PC-9 (cell line): ENCODE results near the gene ADGRL3. TPM values are rescaled to one million over a fixed set of nuclear protein-coding genes. Genes with fewer than 3 reads are reported as not detected.

Experiments used
- BruUV-seq: library from RNA; stranded (reverse); fragments of 400-500 nt; replicated peaks from 2 replicates; lab custom pipeline; 2021; lab: Mats Ljungman, UMichigan
- CTCF ChIA-PET: fragments of 300-600 bp; sonication (Branson Sonifier 250); formaldehyde crosslinking; loops from one replicate; lab custom pipeline; 2022; ENCODE audit warnings: antibody characterized with exemption; lab: Charles Lee
- POLR2A ChIA-PET: fragments of 300-600 bp; sonication (Branson Sonifier 250); formaldehyde crosslinking; loops from one replicate; lab custom pipeline; 2022; ENCODE audit warnings: antibody characterized with exemption; ENCODE audit not compliant: unreplicated experiment; lab: Charles Lee
- DNase-seq, 2 experiments: peaks; one replicate each; pipeline versions ENCODE4 v3.0.0 to v3.0.0-alpha.2; 2015 to 2022; ENCODE audit warnings: mixed read lengths in 1 of 2
- H2AFZ ChIP-seq: fragments of 200-600 bp; sonication (generic); 2 replicates; pipeline ENCODE4 v1.8.1; 2017; ENCODE audit warnings: antibody characterized with exemption
- H3F3A ChIP-seq: fragments of 200-600 bp; sonication (generic); 2 replicates; pipeline ENCODE4 v1.8.1; 2017; ENCODE audit warnings: antibody characterized with exemption, mild to moderate bottlenecking, low read depth; ENCODE audit not compliant: insufficient read depth
- H3K27ac ChIP-seq: fragments of 200-600 bp; sonication (generic); 2 replicates; pipeline ENCODE4 v1.6.1; 2016; ENCODE audit warnings: mixed run types
- H3K27me3 ChIP-seq: fragments of 200-600 bp; sonication (generic); 2 replicates; pipeline ENCODE4 v1.6.1; 2016; ENCODE audit warnings: low read depth, mixed run types; ENCODE audit not compliant: insufficient read depth
- H3K36me3 ChIP-seq: fragments of 200-600 bp; sonication (generic); 2 replicates; pipeline ENCODE4 v1.6.1; 2016; ENCODE audit warnings: low read depth, mixed run types
- H3K4me1 ChIP-seq: fragments of 200-600 bp; sonication (generic); replicated peaks from 2 replicates; pipeline ENCODE4 v1.6.1; 2016; ENCODE audit warnings: mixed run types; ENCODE audit not compliant: insufficient read depth
- H3K4me2 ChIP-seq: fragments of 200-600 bp; sonication (generic); 2 replicates; pipeline ENCODE4 v1.6.1; 2017; ENCODE audit warnings: mixed run types
- H3K4me3 ChIP-seq: fragments of 200-600 bp; sonication (generic); 2 replicates; pipeline ENCODE4 v1.6.1; 2016; ENCODE audit warnings: mixed run types
- H3K79me2 ChIP-seq: fragments of 200-600 bp; sonication (generic); 2 replicates; pipeline ENCODE4 v1.6.1; 2017; ENCODE audit warnings: low read depth, mixed run types
- H3K9me2 ChIP-seq: fragments of 200-600 bp; sonication (generic); 2 replicates; pipeline ENCODE4 v1.8.1; 2017; ENCODE audit warnings: mild to moderate bottlenecking; ENCODE audit not compliant: insufficient read depth
- H3K9me3 ChIP-seq: fragments of 200-600 bp; sonication (generic); 2 replicates; pipeline ENCODE4 v1.8.1; 2016; ENCODE audit warnings: low read depth; ENCODE audit not compliant: insufficient read depth
- H4K20me1 ChIP-seq: fragments of 200-600 bp; sonication (generic); 2 replicates; pipeline ENCODE4 v1.8.1; 2017; ENCODE audit not compliant: insufficient read depth
- EZH2 ChIP-seq: fragments of 200-600 bp; sonication (generic); IDR thresholded peaks from 2 replicates; pipeline ENCODE4 v1.8.0; 2017; ENCODE audit warnings: antibody characterized with exemption, low read depth
- intact Hi-C: fragments of 100-400 bp; cut with micrococcal nuclease; formaldehyde crosslinking; loops from one replicate; pipeline ENCODE4 v1.10.0; 2022; ENCODE audit not compliant: unreplicated experiment
- total RNA-seq: library from RNA; stranded (reverse); gene quantifications from 2 replicates; pipeline ENCODE4 v1.2.3, GENCODE V29; 2021
- TF ChIP-seq, protein P1 (sequence below): fragments of 200-600 bp; sonication (generic); conservative IDR thresholded peaks from 2 replicates; pipeline ENCODE4 v1.6.1; 2017; ENCODE audit warnings: mixed run types, antibody characterized with exemption, mild to moderate bottlenecking, moderate library complexity

The ADGRL3 gene
- total RNA-seq, 1 experiment from 2014 or later = 1.6 TPM

DNA sequence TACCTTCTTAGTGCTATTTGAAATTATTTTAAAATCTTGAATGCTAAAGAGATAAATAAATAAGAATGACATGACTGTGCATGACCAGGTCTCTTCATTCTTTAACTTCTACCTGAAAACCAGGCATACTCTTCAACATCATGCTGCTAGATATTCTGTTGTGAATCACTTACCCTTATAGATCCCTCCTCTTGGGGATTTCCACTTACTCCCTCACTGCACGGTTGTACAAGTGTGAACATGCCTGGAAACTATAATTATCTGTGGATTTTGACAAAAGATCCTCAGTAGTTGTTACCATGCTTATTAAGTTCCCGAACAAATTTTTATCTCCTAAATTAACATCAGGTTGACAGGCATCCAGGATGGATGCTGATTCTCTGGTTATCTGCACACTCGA lies 54.3 kb downstream of the ADGRL3 start:
- Histone ChIP-seq H3K27me3 (no peaks in the 10 kb centered on the region), H3K4me1 (no peaks in the 10 kb centered on the region), H3K4me3 (no peak overlapping the region), H3K27ac (no peak overlapping the region), H3F3A (no peaks in the 10 kb centered on the region), H2AFZ (no peak overlapping the region), H3K79me2 (no peaks in the 10 kb centered on the region), H4K20me1 (no peaks in the 10 kb centered on the region), H3K4me2 (no peak overlapping the region), H3K9me2 (no peaks in the 10 kb centered on the region), H3K9me3 (no peaks in the 10 kb centered on the region), H3K36me3 (no peaks in the 10 kb centered on the region)
- DNase-seq = no peak
- ChIA-PET POLR2A (no interaction called here), CTCF (no interaction called here)
- BruUV-seq = no TSS peak
- TF ChIP-seq, protein P1, sequence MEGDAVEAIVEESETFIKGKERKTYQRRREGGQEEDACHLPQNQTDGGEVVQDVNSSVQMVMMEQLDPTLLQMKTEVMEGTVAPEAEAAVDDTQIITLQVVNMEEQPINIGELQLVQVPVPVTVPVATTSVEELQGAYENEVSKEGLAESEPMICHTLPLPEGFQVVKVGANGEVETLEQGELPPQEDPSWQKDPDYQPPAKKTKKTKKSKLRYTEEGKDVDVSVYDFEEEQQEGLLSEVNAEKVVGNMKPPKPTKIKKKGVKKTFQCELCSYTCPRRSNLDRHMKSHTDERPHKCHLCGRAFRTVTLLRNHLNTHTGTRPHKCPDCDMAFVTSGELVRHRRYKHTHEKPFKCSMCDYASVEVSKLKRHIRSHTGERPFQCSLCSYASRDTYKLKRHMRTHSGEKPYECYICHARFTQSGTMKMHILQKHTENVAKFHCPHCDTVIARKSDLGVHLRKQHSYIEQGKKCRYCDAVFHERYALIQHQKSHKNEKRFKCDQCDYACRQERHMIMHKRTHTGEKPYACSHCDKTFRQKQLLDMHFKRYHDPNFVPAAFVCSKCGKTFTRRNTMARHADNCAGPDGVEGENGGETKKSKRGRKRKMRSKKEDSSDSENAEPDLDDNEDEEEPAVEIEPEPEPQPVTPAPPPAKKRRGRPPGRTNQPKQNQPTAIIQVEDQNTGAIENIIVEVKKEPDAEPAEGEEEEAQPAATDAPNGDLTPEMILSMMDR = no peak
- TF ChIP-seq EZH2 = no peak
- intact Hi-C loops = no loop called here

DNA sequence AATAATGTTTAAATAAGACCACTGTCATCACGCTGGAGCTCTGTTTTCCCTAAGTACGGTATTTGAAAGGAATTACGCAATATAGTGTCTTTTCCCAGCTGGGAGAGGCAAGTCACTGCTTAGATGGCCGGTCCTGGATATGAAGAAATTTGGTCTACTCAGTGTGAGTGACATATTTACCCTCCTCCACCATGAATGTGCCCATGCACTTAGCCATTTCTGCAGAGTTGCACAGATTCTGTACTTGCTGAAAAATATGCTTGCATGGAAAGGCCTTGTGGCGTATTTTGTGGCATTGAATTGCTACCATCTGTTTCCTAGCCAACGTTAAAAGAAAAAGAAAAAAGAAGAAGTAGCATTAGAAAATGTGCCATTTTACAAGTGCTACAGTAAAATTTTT lies 73.1 kb downstream of the ADGRL3 start:
- Histone ChIP-seq H3K36me3 (no peaks in the 10 kb centered on the region), H3K4me1 (no peaks in the 10 kb centered on the region), H3K27ac (no peak overlapping the region), H3K4me3 (no peak overlapping the region), H3K9me3 (no peaks in the 10 kb centered on the region), H3K9me2 (no peaks in the 10 kb centered on the region), H4K20me1 (no peaks in the 10 kb centered on the region), H3K4me2 (no peak overlapping the region), H3F3A (no peaks in the 10 kb centered on the region), H3K79me2 (no peaks in the 10 kb centered on the region), H2AFZ (no peak overlapping the region), H3K27me3 (no peaks in the 10 kb centered on the region)
- CTCF ChIA-PET = no interaction called here
- POLR2A ChIA-PET = no interaction called here
- no peak for TF ChIP-seq EZH2
- TF ChIP-seq, protein P1 = no peak
- DNase-seq = no peak
- no TSS peak for BruUV-seq
- intact Hi-C loops = no loop called here

DNA sequence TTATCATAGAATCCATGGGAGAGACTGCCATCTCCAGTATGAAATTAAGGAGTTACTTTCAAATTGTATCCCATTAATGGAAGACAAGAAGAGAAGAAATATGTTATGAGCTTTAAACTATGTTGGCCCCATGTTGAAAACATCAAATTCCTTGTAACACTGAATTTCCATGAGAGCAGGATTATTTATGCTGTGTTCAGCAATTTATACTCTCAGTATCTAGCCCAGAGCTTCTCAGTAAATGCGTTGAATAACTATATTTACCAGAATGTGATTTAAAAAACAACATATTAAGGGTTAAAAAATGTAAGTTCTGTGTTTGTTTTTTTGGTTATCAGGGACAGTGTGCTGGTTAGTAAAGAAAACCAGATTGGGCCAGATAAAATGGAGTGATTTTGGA lies 74.2 kb downstream of the ADGRL3 start:
- Histone ChIP-seq H3K9me3 (no peaks in the 10 kb centered on the region), H3F3A (no peaks in the 10 kb centered on the region), H3K79me2 (no peaks in the 10 kb centered on the region), H3K4me2 (no peak overlapping the region), H3K27ac (no peak overlapping the region), H3K4me1 (no peaks in the 10 kb centered on the region), H2AFZ (no peak overlapping the region), H3K4me3 (no peak overlapping the region), H3K9me2 (no peaks in the 10 kb centered on the region), H4K20me1 (no peaks in the 10 kb centered on the region), H3K27me3 (no peaks in the 10 kb centered on the region), H3K36me3 (no peaks in the 10 kb centered on the region)
- DNase-seq = no peak
- POLR2A ChIA-PET = no interaction called here
- no TSS peak for BruUV-seq
- intact Hi-C loops = no loop called here
- TF ChIP-seq, protein P1 = no peak
- no peak for TF ChIP-seq EZH2
- CTCF ChIA-PET = no interaction called here
